Fibroblast of skin of abdomen (primary cell): ENCODE measurements around the gene LLGL2.
"Not testable (repeated sequence)": the region's sequence is repeated elsewhere in the genome, so short reads cannot be mapped to it uniquely, and the experiment has no call there.

Experiments used
- DNase-seq: peaks from one replicate; pipeline ENCODE4 v3.0.0-alpha.2; 2013

Gene LLGL2

DNA sequence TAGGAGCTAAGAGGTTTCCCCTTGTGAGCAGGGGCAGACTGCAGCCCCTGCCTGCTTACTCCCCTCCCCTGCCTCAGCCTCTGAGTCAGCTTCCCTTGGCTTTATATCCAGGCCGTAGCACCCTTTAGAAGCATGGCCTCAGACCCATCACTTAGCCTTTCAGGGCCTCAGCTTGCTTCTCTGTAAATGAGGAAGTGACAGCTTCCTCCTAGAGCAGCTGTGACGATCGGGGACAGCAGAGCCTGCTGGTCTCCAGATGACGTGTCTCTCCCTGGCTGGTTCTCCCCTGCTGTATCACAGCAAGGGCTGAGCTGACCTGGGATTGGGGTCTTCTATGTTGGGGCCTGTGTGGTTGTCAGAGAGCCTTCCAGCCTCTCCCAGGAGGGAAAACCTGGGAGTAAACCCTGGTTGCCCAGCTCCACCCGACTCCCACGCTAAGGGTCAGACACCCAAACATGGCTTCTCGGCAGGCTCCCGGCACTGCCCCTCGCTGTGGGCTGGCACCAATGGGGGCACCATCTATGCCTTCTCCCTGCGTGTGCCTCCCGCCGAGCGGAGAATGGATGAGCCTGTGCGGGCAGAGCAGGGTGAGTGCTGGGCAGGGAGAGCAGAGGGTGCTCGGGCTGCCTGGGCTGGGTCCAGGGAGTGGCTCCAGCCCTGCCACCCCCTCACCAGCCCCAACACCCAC, 45.8 kb downstream of the LLGL2 start:
- DNase-seq, result no peak

DNA sequence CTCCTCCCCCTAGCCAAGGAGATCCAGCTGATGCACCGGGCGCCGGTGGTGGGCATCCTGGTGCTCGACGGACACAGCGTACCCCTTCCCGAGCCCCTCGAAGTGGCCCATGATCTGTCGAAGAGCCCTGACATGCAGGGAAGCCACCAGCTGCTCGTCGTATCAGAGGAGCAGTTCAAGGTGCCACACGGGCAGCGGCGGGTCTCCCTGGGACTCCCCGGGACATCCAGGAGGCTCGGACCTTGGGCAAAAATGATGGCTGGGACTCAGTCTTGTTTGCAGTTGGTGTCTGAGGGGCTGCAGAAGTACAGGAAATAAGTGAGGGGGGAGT, 46.4 kb downstream of the LLGL2 start:
- no peak for DNase-seq

DNA sequence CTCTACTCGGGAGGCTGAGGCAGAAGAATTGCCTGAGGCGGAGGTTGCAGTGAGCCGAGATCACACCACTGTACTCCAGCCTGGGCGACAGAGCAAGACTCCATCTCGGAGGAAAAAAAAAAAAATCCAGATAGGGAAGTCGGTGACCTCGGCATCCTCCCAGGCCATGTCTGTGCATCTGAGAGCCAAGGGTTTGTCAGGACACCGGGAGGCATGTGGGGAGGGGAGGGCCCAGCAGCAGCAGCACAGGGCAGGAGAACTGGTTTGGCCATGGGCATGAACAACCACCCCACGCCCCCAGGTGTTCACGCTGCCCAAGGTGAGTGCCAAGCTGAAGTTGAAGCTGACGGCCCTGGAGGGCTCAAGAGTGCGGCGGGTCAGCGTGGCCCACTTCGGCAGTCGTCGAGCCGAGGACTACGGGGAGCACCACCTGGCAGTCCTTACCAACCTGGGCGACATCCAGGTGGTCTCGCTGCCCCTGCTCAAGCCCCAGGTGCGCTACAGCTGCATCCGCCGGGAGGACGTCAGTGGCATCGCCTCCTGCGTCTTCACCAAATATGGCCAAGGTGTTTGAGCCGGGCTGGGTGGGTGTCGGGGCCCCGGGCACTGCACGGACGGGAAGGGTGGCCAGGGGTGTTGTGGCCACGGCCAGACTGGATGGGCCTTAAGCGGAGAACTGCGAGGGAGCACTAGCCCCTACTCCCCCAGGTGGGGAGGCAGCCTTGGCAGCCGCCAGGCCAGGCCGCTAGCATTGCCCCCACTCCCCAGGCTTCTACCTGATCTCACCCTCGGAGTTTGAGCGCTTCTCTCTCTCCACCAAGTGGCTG, 47.4 kb downstream of the LLGL2 start:
- no peak for DNase-seq

DNA sequence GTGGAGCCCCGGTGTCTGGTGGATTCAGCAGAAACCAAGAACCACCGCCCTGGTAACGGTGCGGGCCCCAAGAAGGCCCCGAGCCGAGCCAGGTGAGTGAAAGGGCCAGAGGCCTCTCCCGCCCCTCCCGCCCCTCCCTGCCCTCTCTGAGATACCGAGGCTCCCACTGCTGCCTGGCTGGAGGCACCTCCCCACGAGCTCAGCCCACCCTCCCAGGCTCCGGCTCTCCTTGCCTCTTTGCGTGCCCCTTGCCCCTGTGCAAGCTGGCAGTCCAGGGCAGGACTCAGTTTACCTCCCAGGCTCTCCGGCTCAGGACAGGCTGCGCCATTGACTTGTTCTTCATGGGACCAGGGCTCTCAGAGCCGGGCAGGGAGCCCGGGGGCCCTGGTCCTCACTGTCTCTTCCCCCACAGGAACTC, 48.1 kb downstream of the LLGL2 start:
- DNase-seq, result no peak

DNA sequence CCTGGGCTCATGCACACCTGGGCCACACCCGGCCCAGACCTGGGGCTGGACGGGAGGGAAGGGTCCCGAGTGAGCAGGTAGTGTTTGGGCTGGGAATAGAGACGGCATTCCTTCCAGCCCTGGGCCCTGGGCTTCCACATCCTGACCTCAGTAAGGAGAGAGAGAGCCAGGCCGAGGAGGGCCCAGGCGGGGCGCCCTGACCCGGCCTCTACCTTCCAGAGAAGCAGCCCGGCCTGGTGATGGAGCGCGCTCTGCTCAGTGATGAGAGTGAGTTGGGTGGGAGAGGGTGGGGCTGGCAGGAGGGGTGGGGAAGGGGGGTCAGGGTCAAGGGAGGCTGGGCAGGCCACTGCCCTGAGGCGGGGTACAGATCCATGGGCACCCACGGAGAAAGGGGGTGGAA, 48.5 kb downstream of the LLGL2 start:
- no peak for DNase-seq

DNA sequence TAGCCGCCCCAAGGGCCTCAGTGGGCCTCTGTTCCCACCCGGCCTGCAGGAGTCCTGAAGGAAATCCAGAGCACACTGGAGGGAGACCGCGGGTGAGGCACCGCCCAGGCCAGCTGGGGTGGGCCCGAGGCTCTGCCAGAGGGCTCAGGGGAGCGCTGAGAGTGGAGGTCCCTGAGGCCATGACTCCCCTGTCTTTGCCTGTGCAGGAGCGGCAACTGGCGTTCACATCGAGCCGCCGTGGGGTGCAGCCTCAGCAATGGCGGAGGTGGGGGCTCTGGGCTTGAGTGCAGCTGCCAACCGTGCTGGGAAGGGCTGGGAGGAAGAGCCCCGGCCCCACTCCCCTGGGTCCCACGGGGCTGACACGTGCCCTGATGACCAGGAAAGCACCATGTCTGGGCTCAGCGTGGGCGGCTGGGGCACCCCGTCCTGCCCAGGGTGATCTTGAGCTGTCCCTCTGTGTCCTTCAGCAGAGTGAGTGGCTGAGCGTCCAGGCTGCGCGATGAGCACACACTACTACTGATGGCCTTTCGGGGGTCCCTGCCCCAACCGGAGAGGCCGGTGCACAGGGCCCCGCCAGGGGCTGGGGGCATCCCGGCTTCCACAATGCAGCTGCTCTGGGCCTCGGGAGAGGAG, 49.0 kb downstream of the LLGL2 start:
- no peak for DNase-seq

DNA sequence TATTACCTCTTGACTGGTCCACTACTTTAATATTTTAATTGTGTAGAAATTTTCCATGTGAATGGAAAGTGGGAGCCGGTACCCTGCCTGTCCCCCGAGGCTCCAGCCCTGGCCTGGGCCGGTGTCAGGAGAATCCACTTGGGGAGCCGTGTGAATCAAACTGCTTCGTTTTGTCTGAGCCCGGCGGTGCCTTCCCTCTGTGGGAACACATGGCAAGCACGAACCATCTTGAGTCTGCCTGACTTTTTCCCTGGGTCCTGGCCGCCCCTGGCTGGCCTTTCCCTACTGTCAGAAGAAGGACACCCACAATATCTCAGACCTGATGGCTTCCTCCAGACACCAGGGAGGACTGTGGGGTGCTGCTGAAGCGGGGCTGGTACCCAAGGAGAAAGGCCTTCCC, 49.7 kb downstream of the LLGL2 start:
- DNase-seq, result no peak

DNA sequence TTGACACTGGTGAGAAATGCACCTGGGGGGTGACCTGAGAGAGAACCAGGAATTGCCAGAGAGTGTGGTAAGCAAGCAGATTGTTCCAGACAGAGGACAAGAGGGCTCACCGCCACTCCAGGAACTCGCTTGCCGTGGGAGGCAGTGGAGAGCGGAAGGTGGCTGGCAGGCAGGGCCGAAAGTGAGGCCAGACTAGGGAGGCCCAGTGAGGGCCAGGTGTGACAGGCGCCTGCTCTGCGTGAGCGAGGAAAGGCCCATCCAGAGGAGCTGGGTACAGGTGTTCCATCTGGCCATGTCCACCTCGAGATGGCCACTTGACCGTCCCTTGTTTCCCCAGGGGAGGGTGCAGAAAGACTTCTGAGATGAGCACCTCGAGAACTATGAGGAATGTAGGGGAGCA, 50.2 kb downstream of the LLGL2 start:
- no peak for DNase-seq

DNA sequence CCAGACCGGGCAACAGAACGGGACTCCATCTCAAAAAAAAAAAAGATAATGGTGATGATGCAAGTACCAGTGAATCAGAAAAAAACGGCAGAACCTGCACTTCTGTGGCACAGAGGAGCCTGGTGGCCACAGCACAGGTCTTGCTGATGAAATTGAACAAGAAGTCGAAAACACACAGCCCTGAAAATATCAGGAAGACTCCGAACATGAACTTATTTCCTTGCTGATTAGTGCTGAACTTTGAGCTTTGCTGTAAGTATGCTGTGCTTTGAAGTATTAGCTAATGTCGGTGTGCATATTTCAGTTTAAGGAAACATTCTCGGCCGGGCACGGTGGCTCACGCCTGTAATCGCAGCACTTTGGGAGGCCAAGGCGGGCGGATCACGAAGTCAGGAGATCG, 51.2 kb downstream of the LLGL2 start:
- DNase-seq, result no peak

DNA sequence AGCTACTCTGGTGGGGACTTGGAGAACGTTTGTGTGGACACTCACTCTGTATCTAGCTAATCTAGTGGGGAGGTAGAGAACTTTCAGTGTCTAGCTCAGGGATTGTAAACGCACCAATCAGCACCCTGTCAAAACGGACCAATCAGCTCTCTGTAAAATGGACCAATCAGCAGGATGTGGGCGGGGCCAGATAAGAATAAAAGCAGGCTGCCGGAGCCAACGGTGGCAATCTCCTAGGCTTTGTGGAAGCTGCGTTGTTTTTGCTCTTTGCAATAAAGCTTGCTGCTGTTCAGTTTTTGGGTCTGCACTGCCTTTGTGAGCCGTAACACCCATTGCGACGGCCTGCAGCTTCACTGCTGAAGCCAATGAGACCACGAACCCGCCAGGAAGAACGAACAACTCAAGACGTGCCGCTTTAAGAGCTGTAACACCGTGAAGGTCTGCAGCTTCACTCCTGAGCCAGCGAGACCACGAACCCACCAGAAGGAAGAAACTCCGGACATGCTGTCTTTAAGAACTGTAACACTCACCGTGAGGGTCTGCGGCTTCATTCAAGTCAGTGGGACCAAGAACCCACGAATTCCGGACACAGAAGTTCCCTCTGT, 55.7 kb downstream of the LLGL2 start:
- not testable (repeated sequence) for DNase-seq

DNA sequence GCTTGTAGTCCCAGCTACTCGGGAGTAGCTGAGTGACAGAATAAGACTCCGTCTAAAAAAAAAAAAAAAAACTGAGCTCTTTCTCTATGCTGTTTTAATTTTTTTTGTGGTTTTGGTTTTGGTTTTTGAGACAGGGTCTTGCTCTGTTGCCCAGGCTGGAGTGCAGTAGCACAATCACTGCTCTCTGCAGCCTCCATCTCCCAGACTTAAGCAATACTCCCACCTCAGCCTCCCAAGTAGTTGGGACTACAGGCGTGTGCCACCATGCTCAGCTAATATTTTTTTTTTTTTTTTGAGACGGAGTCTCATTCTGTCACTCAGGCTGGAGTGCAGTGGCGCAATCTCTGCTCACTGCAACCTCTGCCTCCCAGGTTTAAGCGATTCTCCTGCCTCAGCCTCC, 57.7 kb downstream of the LLGL2 start:
- DNase-seq, result not testable (repeated sequence)

DNA sequence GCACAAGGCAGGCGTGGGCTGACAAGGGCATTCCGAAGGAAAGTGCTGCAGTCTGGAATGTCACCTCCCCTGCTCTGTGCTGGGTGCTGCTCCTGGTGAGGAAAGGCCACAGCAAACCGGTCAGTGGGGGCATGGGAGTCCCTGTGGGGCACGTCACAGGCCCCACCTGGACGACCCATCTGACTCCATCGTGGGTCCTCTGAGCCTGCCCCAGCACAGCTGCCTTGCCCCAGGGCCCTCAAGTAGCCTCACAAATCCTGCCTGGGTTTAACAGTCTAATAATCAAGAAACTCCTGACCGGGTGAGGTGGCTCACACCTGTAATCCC, 59.3 kb downstream of the LLGL2 start:
- no peak for DNase-seq

DNA sequence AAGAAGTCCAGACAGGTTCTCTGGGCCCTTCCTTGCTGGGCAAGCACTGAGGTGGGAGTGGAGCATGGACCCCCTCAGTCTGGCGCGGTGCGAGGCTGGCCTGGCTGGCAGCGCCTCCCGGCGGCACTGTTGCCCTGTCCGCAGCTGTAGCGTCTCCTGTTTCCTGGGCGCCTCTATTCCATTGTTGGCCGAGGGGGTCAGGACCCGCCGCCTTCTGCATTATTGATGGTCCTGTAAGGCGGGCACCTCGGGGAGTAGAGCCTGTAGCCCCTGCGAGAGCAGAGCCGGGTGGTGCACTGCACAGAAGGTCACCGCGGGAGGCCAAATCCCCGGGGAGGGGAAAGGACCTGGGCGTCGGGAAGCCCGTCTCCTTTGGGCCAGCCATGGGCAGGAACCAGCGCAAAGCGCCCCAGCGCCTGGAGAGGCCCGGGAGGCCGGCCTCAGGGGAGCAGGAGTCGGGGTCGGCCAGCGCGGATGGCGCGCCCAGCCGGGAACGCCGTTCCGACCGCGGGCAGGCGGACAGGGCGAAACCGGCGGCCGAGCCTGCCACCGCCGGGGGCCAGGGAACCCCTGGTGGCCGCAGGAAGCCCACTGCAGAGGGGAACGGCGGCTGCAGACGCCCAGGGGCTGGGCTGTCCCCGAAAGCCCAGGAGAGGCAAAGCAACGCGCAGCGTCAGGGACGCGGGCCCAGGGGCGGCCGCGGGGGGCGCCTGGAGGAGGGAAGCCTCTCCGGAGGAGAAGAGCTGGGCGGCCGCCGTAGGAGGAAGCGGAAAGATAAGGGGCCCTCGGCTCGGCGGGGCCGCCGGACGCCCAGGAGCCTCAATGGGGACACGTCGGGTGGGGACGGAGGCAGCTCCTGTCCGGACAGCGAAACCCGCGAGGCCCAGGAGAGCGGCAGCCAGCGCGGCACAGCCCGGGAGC, 62.4 kb downstream of the LLGL2 start, which contains the start of gene MYO15B:
MYO15B (plus strand) TSS at position 126 of the 921 bp plus-strand sequence; CDS start at position 384, 258 bp downstream.
- DNase-seq, result peak; percentile 30

DNA sequence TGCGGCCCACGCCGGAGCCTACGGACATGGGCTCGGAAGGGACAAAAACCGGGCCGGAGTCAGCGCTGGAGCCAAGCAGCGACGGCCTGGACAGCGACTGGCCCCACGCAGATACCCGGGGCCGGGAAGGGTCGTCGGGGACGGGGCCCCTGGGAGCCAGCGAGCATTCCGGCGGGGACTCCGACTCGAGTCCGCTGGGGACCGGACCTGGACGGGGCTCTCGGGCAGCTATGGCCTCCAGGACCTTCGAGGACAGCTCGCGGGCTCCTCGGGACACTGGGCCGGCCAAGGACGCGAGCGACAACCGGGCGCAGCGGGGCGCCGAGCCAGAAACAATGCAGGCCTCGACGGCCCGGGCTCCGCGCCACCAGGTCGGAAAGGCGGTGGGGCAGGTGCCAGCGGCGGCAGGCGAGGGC, 63.1 kb downstream of the LLGL2 start:
- no peak for DNase-seq

DNA sequence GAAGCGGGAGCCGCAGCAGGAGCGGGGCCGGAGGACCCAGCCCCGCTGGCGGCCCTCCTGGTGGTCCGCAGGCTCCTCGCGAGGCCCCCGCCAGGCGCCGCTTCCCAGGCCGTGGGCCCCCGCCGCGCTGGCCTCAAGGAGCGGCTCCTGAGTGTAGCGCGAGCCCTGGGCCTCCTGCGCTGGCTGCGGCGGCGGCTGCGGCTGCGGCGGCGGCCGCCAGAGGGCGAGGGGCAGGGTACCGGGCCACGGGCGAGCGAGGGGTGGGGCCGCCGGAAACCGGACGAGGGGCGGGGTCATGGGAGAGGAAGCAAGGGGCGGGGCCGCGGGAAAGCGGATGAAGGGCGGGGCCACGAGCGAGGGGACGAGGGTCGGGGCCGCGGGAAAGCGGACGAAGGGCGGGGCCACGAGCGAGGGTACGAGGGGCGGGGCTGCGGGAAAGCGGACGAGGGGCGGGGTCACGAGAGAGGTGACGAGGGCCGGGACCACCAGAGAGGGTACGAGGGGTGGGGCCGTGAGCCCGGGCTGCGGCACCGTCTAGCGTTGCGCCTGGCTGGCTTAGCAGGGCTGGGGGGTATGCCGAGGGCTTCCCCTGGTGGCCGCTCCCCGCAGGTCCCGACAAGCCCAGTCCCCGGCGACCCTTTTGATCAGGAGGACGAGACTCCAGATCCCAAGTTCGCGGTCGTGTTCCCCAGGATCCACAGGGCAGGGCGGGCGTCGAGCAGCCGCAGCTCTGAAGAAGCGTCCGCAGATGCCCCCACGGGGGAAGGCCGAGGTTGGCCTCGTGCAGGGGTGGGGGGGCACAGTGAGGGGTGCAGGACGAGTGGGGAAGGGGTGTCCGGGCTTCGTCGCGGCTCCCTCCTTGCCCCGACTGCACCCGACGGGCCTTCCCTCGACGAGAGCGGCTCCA, 63.8 kb downstream of the LLGL2 start:
- DNase-seq, result peak; percentile 86

DNA sequence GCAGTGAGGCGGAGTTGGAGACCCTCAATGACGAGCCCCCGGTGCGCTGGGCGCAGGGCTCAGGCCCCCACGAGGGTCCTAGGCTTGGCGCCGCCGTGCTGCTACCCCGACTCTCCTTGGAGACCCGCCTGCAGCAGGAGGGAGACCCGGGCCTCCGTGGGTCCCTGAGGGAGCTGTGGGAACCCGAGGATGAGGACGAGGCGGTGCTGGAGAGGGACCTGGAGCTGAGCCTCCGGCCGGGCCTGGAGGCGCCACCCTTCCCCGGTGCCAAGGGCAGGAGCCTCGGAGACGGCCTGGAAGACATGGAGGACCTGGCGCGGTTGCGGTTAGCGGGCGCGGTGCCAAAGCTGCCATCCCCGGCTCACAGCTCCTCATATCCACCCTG, 64.4 kb downstream of the LLGL2 start:
- DNase-seq, result no peak

DNA sequence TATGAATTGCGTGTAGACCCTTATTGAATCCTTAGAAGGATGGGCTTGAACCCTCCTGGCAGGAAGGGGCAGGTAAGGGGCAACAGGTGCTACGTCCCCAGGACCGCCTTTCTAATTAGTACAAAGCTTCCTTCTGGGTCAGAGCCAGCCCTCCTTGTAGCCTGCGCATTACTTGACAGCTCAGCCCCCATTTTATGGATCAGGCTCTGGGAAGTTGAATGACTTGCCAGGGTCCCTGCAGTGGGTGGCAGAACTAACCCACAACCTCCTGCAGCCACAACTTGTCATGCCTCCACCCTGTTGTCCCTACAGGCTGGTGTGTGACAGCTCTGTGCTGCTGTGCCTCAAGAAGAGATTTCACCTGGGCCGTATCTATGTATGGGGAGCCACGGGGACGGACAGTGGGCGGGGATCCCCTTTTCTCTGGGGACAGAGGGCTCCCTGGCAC, 64.8 kb downstream of the LLGL2 start:
- DNase-seq, result no peak

DNA sequence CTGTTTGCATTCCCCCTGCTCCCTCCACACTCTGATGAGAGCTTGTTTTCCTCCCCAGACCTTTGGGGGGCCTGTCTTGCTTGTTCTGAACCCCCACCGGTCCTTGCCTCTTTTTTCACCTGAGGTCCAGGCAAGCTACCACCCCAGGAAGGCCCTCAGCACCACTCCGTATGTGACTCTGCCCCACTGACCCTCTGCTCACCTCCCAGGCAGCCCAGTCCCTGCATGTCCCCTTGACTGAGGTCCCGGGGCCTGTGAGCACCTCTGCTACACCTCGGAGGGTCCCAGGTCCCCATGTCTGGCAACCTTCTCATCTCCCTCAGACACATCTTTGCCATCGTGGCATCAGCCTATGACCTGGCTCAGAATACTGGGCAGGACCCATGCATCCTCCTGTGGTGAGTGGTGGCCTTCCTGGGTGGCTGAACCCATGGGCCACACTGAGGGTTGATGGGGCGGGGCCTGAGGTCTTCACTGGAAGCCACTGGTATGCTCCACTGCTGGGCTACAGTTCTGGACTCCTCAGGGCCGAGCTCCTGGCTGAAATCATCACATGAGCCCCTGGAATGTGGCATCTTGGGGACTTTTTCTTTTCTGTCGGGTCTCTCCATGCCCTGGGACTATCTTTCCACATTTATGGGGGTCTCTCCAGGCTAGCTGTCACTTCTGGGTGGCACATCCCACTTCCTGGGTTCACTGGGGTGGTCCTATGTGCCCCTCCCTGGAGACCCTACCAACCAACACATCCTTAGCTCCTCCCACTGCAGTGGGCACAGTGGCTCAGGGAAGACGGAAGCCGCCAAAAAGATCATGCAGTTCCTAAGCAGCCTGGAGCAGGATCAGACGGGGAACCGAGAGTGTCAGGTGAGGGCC, 65.6 kb downstream of the LLGL2 start:
- no peak for DNase-seq

DNA sequence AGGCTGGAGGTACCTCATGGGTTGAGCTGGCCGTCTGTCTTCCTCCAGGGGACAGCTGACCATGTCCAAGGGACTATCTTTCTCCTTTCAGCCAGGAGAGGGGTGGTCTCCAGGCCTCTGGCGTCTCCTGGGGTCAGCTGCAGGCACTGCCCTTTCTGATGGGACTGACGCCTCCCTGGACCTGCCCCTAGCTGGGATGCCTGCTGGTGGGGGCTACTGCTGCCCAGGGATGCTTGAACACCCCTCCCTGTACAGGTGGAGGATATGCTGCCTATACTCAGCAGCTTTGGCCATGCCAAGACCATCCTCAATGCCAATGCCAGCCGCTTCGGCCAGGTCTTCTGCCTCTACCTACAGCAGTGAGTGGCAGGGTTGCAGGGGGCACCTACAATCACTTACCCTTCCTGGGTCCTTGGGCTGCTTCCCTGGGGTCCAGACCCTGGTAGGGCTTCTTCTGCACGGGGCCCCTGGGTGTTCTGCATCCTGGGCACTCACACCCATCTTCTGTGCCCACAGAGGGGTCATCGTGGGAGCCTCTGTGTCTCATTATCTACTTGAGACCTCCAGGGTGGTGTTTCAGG, 66.3 kb downstream of the LLGL2 start:
- DNase-seq, result no peak
